Psoas muscle (tissue), 8 donors: Measurements from ENCODE around the gene SMIM3. TPM values are rescaled to one million over a fixed set of nuclear protein-coding genes. Genes with fewer than 3 reads are reported as not detected.
A peak's percentile ranks its signal among the peaks of the same experiment; 100 is the strongest.

ENCODE experiments used
- ATAC-seq, 4 donors: fragments of 200-7000 bp; cut with Tn5 transposase; one replicate each; pipeline ENCODE4 v1.9.1; 2020; ENCODE audit warnings: moderate library complexity in 3 of 4, mild to moderate bottlenecking in 2 of 4
- DNase-seq, 2 donors: peaks; one replicate each; pipeline ENCODE4 v3.0.0-alpha.2; 2020
- H3K27ac ChIP-seq: fragments of 200-600 bp; one replicate; pipeline ENCODE4 v1.8.0; 2022
- H3K27me3 ChIP-seq, 3 donors: fragments of 200-600 bp in 1 of 3; one replicate each; pipeline versions ENCODE4 v1.6.1 to v1.8.0; 2013 to 2022; ENCODE audit warnings: low read length in 2 of 3, mild to moderate bottlenecking in 2 of 3, moderate library complexity in 1 of 3; ENCODE audit not compliant: insufficient read depth in 3 of 3
- H3K36me3 ChIP-seq, 2 donors: fragments of 200-600 bp in 1 of 2; one replicate each; pipeline versions ENCODE4 v1.6.1 to v1.8.0; 2013 to 2022; ENCODE audit warnings: low read depth in 1 of 2, mild to moderate bottlenecking in 1 of 2, moderate library complexity in 1 of 2; ENCODE audit not compliant: insufficient read depth in 1 of 2
- H3K4me1 ChIP-seq: fragments of 200-600 bp; one replicate; pipeline ENCODE4 v1.8.0; 2022
- H3K4me3 ChIP-seq: fragments of 200-600 bp; one replicate; pipeline ENCODE4 v1.8.0; 2022; ENCODE audit warnings: mild to moderate bottlenecking
- H3K9me3 ChIP-seq: fragments of 200-600 bp; one replicate; pipeline ENCODE4 v1.8.0; 2022
- WGBS, 3 donors: extraction: QIAGEN DNeasy Blood & Tissue Kit; methylation state at CpG; one replicate each; pipeline versions ENCODE4 v1.1.6 to v1.1.7; 2013; 5-methylcytosine and 5-hydroxymethylcytosine counted together
- intact Hi-C, 2 donors: fragments of 100-400 bp; cut with DNase I; formaldehyde crosslinking; loops; one replicate each; pipeline versions ENCODE4 v1.11.0 to v1.14.2; 2022
- polyA plus RNA-seq, 3 donors: library from polyadenylated mRNA; stranded (reverse); fragments of 200-250 nt; gene quantifications; one replicate each; pipeline ENCODE4 v1.2.3, GENCODE V29; 2013
- total RNA-seq, 4 donors: library from RNA; stranded (reverse); fragmentation: NEBNext Ultra II Directional in 2 of 4; extraction: Animal tissue kit (Norgen Biotek cat#: 25700) in 2 of 4; gene quantifications; one replicate each; pipeline versions ENCODE4 v1.2.1 to v1.2.4, GENCODE V29; 2021 to 2023
- TF ChIP-seq, protein P1 (sequence below): fragments of 200-600 bp; IDR thresholded peaks from one replicate; pipeline ENCODE4 v1.8.0; 2022; ENCODE audit warnings: antibody characterized with exemption
- donor health status: healthy with polysubstance abuse.
- donor health status: DM: no; HTN: no; CAD: no; lungs with moderate emphysema.
- donor health status: Bipolar disorder and iron deficiency.
- donor health status: healthy.
- donor health status: DM: yes; HTN: yes; CAD: no.
- donor health status: DM: no; HTN: no; CAD: no.
- donor health status: DM: no; HTN: no; CAD: no.
- donor health status: DM: yes; HTN: yes; CAD: no.

Gene SMIM3
- total and polyA plus RNA-seq, 7 donors = 6.4 to 25.5 (median 7.0) TPM

DNA sequence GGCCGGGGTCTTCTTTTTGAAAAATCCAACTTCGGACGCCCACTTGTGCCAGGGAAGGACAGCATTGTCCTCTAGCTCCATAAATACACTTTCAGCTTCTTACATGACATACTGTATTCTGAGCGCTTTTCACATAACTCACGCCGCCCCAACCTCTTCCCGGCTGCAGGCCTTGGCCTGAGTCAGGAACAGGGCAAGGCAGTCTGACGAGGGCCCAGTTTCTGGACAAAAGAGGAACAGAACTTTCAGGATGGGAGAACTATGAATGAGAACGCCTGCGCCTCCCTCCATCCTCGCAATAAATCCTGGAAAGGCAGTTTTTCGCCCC lies 20.4 kb upstream of the SMIM3 start:
- Histone ChIP-seq H3K27ac (peak overlapping the region; percentile 94), H3K4me3 (peak overlapping the region; percentile 77), H3K36me3 (peaks cover 3 to 34% of the 10 kb centered on the region in 2 donors), H3K9me3 (no peaks in the 10 kb centered on the region), H3K4me1 (peaks cover 12% of the 10 kb centered on the region), H3K27me3 (no peaks in the 10 kb centered on the region)
- 1 to 4% (median 2%) methylated on average over 12 of the region's 12 CpGs for WGBS, 3 donors
- ATAC-seq (peak; percentile 35 to 58 (median 41)), DNase-seq (no peak)
- TF ChIP-seq, protein P1, sequence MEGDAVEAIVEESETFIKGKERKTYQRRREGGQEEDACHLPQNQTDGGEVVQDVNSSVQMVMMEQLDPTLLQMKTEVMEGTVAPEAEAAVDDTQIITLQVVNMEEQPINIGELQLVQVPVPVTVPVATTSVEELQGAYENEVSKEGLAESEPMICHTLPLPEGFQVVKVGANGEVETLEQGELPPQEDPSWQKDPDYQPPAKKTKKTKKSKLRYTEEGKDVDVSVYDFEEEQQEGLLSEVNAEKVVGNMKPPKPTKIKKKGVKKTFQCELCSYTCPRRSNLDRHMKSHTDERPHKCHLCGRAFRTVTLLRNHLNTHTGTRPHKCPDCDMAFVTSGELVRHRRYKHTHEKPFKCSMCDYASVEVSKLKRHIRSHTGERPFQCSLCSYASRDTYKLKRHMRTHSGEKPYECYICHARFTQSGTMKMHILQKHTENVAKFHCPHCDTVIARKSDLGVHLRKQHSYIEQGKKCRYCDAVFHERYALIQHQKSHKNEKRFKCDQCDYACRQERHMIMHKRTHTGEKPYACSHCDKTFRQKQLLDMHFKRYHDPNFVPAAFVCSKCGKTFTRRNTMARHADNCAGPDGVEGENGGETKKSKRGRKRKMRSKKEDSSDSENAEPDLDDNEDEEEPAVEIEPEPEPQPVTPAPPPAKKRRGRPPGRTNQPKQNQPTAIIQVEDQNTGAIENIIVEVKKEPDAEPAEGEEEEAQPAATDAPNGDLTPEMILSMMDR = no peak
- intact Hi-C loops = no loop called here

DNA sequence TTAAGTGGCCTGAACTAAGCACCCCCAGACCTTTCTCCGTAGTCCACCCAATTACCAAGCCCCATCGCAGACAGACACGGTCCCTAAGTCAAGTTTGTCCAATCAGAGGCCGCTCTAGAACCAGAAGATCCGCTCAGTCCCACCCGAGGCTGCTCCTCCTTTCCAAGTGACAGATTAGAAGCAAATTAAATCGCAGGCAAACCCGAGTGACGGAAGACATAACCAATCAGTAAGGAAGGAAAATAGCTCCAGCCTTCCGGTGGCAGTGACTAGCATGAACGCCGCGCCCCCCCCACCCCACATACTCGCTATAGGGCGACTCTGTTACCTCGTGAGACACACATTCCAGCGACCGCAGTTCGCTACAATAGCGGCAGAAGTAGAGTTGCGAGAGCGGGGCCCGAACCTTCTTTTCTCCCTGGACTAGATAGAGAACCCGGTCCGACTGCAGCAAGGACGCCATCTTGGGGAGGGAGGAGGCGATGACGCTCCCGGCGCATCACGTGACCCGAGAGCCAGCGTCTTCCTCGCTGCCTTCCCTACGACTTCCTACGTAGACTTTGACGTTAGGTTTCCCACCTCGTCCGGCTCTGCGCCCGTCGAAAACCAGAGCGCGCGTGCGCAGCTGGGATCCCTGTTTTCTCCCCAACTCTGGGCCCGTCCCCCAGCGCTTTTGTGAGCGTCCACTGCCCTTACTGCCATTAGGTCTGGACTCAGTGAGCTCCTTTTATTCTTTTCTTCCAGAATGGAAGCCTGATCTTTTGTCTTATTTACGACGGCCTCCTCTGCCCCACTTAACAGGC lies 19.8 kb upstream of the SMIM3 start, which contains the start of gene DCTN4:
Gene DCTN4, minus strand, starts transcription at position 487 of the 803 bp plus-strand sequence. Its CDS starts 24 bp downstream, at position 463.
- ATAC-seq = peak; percentile 94 to 96 (median 94)
- 0 to 1% (median 1%) methylated on average over 48 to 51 of the region's 51 CpGs for WGBS, 3 donors
- Histone ChIP-seq H3K27ac (peak within 1 kb of the TSS; percentile 94), H3K36me3 (peaks cover 3 to 28% of the 10 kb centered on the region in 2 donors), H3K4me3 (peak within 1 kb of the TSS; percentile 77), H3K27me3 (no peaks in the 10 kb centered on the region), H3K4me1 (peaks cover 15% of the 10 kb centered on the region), H3K9me3 (no peaks in the 10 kb centered on the region)
- TF ChIP-seq, protein P1 = no peak
- intact Hi-C loops = no loop called here
- DNase-seq = peak; percentile 96 to 98

DNA sequence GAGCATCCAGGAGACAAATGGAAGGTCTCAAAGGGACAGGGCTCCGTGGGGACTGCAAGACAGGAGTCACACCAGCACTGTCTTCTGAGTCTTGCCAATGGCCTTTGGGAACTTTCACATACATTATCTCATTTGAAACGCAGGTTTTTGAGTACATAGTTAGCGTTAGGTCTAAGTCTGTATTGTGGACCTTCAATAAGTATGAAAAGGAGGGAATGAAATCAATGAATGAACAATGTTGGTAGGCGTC lies 19.3 kb upstream of the SMIM3 start:
- TF ChIP-seq, protein P1 = no peak
- no peaks in the 10 kb centered on the region for H3K9me3 ChIP-seq
- H3K27ac ChIP-seq = peak overlapping the region; percentile 94
- peak overlapping the region; percentile 77 for H3K4me3 ChIP-seq
- H3K27me3 ChIP-seq = no peaks in the 10 kb centered on the region
- peaks cover 16% of the 10 kb centered on the region for H3K4me1 ChIP-seq
- DNase-seq = no peak
- WGBS, 3 donors = 54 to 68% (median 62%) methylated on average over 4 of the region's 4 CpGs
- H3K36me3 ChIP-seq = peaks cover 3 to 23% of the 10 kb centered on the region in 2 donors
- intact Hi-C loops = no loop called here
- ATAC-seq = peak in 1 of 4 donors; percentile 4

DNA sequence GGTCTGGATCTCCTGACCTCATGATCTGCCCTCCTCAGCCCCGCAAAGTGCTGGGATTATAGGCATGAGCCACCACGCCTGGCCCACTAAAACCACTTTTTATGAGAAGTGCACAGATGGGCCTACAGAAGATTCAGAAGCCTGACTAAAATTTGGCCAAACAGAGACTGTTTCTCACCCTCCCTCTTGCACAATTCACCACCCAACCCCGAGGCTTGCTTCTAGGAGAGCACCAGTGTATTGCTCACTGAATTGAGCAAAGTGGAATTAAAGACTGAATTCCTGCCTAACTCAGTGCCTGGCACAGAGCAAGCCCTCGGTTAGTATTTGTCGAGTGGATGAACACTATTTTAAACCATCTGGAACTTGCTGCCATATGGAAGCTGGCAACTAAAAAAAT lies 16.3 kb upstream of the SMIM3 start:
- Histone ChIP-seq H3K27ac (peak overlapping the region; percentile 65), H3K4me1 (peaks cover 9% of the 10 kb centered on the region), H3K36me3 (no peaks in the 10 kb centered on the region), H3K9me3 (no peaks in the 10 kb centered on the region), H3K4me3 (no peak overlapping the region), H3K27me3 (no peaks in the 10 kb centered on the region)
- DNase-seq = peak; percentile 31 to 46
- intact Hi-C loops = no loop called here
- no peak for ATAC-seq
- whole genome bisulfite sequencing, 3 donors = 82 to 94% (median 89%) methylated on average over 5 of the region's 5 CpGs
- TF ChIP-seq, protein P1 = no peak
